B cell (primary cell): ENCODE data around the gene ISG20L2.

ENCODE experiments used
- CTCF ChIP-seq: fragments of 200-600 bp; IDR thresholded peaks from one replicate; pipeline ENCODE4 v1.8.0; 2022; ENCODE audit warnings: antibody characterized with exemption, mild to moderate bottlenecking
- EZH2 ChIP-seq: IDR thresholded peaks from 2 replicates; pipeline ENCODE4 v1.6.1; 2012; ENCODE audit warnings: borderline replicate concordance, low read depth, mild to moderate bottlenecking, moderate library complexity, low read length; ENCODE audit not compliant: insufficient read depth, poor library complexity, severe bottlenecking

- TF ChIP-seq CTCF: no peak
- TF ChIP-seq EZH2: no peak
Measured at GRCh38 chr1:156697481-156697880, 31.1 kb downstream of the ISG20L2 start.
